NT2/D1 (cell line): ENCODE measurements around the gene PTPRF.
"Not testable (repeated sequence)": the region's sequence is repeated elsewhere in the genome, so short reads cannot be mapped to it uniquely, and the experiment has no call there.

Experiments used
- DNase-seq: peaks from one replicate; pipeline ENCODE4 v3.0.0-alpha.2; 2011; ENCODE audit warnings: low read depth, low spot score
- H3K27me3 ChIP-seq: 2 replicates; pipeline ENCODE4 v1.6.0; 2011; ENCODE audit warnings: mild to moderate bottlenecking; ENCODE audit not compliant: insufficient read length, insufficient read depth
- H3K36me3 ChIP-seq: 2 replicates; pipeline ENCODE4 v1.6.1; 2011; ENCODE audit warnings: mild to moderate bottlenecking, low read length, mixed read lengths; ENCODE audit not compliant: insufficient read depth, insufficient read length
- H3K4me1 ChIP-seq: 2 replicates; pipeline ENCODE4 v1.5.1; 2011; ENCODE audit not compliant: insufficient read depth, insufficient read length
- H3K4me3 ChIP-seq: 2 replicates; pipeline ENCODE4 v1.5.1; 2011; ENCODE audit warnings: low read depth; ENCODE audit not compliant: insufficient read length
- H3K9ac ChIP-seq: 2 replicates; pipeline ENCODE4 v1.6.0; 2011; ENCODE audit warnings: low read depth; ENCODE audit not compliant: insufficient read length
- H3K9me3 ChIP-seq: 2 replicates; pipeline ENCODE4 v1.5.1; 2011; ENCODE audit warnings: mild to moderate bottlenecking, low read length; ENCODE audit not compliant: insufficient read depth
- SUZ12 ChIP-seq: IDR thresholded peaks from 2 replicates; pipeline ENCODE4 v1.6.1; 2011; ENCODE audit not compliant: insufficient read length, insufficient read depth; ENCODE audit errors: extremely low read depth
- YY1 ChIP-seq: IDR thresholded peaks from 2 replicates; pipeline ENCODE4 v1.6.1; 2011; ENCODE audit not compliant: insufficient read length, insufficient read depth
- ZNF274 ChIP-seq: IDR thresholded peaks from 2 replicates; pipeline ENCODE4 v1.6.1; 2011; ENCODE audit warnings: mild to moderate bottlenecking, low read depth, low read length

The PTPRF gene

GRCh38 chr1:43625063-43625780 is 94.5 kb downstream of the PTPRF start:
- TF ChIP-seq SUZ12, result no peak
- H3K9ac ChIP-seq, result peak overlapping the region; percentile 16
- DNase-seq, result no peak
- H3K4me1 ChIP-seq, result peaks cover 4% of the 10 kb centered on the region
- peaks cover 52% of the 10 kb centered on the region for H3K36me3 ChIP-seq
- H3K4me3 ChIP-seq, result no peak overlapping the region
- H3K27me3 ChIP-seq, result no peaks in the 10 kb centered on the region
- no peaks in the 10 kb centered on the region for H3K9me3 ChIP-seq

DNA sequence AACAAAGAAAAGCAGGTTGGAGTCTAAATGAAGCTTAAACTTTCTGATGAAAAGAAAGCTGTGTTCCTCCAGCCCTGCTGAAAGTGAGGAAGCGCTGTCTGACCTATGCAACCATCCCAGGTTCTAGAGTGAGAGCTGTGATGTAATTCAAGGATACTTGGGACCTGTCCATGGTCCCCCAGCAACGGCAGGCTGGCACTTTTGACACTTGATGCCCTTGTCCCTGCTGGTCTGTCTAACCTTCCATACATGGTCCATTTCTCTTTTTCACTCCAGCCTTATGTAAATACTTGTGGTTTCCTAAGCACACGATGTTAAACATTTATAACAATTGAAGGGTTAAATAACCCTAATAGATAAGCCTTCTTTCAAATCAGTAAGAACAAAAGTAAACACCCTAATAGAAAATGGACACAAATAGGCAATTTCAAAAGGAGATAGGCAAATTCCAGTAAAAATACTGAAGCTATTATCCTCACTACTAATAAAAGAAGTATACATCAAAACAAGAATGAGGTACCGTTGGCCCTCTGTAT is 101.5 kb downstream of the PTPRF start:
- no peaks in the 10 kb centered on the region for H3K4me1 ChIP-seq
- H3K9me3 ChIP-seq, result no peaks in the 10 kb centered on the region
- H3K4me3 ChIP-seq, result no peak overlapping the region
- TF ChIP-seq SUZ12 (no peak), ZNF274 (no peak), YY1 (no peak)
- H3K27me3 ChIP-seq, result no peaks in the 10 kb centered on the region
- DNase-seq, result no peak
- H3K9ac ChIP-seq, result no peak overlapping the region
- no peaks in the 10 kb centered on the region for H3K36me3 ChIP-seq

- no peak overlapping the region for H3K4me3 ChIP-seq
- no peak overlapping the region for H3K9ac ChIP-seq
- H3K4me1 ChIP-seq, result no peaks in the 10 kb centered on the region
- H3K27me3 ChIP-seq, result no peaks in the 10 kb centered on the region
- no peak for DNase-seq
- TF ChIP-seq SUZ12 (no peak), YY1 (no peak), ZNF274 (no peak)
- H3K9me3 ChIP-seq, result no peaks in the 10 kb centered on the region
- no peaks in the 10 kb centered on the region for H3K36me3 ChIP-seq
Observed at GRCh38 chr1:43634721-43635120, 104.0 kb downstream of the PTPRF start.

- Histone ChIP-seq H3K4me1 (no peaks in the 10 kb centered on the region), H3K4me3 (no peak overlapping the region), H3K9me3 (no peaks in the 10 kb centered on the region), H3K27me3 (no peaks in the 10 kb centered on the region), H3K36me3 (no peaks in the 10 kb centered on the region), H3K9ac (no peak overlapping the region)
- no peak for TF ChIP-seq SUZ12
- no peak for TF ChIP-seq YY1
- TF ChIP-seq ZNF274, result no peak
- DNase-seq, result no peak
Observed at GRCh38 chr1:43636006-43636641, 105.4 kb downstream of the PTPRF start.

DNA sequence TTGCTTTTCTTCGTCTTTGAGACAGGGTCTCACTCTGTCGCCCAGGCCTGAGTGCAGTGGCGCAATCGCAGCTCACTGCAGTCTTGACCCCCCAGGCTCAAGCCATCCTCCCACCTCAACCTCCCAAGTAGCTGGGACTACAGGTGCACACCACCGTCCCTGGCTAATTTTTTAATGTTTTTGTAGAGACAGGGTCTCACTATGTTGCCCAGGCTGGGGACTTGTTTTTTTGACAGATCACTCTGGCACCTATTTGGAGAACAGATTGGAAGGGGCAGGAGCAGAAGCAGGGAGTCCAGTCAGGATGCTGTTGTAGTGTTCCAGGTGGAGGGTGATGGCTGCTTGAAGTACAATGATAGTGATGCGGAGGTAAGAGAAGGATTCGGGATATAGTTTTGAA is 106.6 kb downstream of the PTPRF start:
- TF ChIP-seq SUZ12 (no peak), ZNF274 (no peak), YY1 (no peak)

DNA sequence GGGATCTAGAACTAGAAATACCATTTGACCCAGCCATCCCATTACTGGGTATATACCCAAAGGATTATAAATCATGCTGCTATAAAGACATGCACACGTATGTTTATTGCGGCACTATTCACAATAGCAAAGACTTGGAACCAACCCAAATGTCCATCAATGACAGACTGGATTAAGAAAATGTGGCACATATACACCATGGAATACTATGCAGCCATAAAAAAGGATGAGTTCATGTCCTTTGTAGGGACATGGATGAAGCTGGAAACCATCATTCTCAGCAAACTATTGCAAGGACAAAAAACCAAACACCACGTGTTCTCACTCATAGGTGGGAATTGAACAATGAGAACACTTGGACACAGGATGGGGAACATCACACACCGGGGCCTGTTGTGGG is 107.7 kb downstream of the PTPRF start:
- not testable (repeated sequence) for H3K4me1 ChIP-seq, H3K4me3 ChIP-seq, H3K27me3 ChIP-seq, H3K36me3 ChIP-seq, H3K9ac ChIP-seq, H3K9me3 ChIP-seq, DNase-seq

More for the DNA sequence above, 106.6 kb downstream of the PTPRF start:
- no peak for DNase-seq
- Histone ChIP-seq H3K4me1 (no peaks in the 10 kb centered on the region), H3K9me3 (no peaks in the 10 kb centered on the region), H3K27me3 (no peaks in the 10 kb centered on the region), H3K4me3 (no peak overlapping the region), H3K36me3 (no peaks in the 10 kb centered on the region), H3K9ac (no peak overlapping the region)

DNA sequence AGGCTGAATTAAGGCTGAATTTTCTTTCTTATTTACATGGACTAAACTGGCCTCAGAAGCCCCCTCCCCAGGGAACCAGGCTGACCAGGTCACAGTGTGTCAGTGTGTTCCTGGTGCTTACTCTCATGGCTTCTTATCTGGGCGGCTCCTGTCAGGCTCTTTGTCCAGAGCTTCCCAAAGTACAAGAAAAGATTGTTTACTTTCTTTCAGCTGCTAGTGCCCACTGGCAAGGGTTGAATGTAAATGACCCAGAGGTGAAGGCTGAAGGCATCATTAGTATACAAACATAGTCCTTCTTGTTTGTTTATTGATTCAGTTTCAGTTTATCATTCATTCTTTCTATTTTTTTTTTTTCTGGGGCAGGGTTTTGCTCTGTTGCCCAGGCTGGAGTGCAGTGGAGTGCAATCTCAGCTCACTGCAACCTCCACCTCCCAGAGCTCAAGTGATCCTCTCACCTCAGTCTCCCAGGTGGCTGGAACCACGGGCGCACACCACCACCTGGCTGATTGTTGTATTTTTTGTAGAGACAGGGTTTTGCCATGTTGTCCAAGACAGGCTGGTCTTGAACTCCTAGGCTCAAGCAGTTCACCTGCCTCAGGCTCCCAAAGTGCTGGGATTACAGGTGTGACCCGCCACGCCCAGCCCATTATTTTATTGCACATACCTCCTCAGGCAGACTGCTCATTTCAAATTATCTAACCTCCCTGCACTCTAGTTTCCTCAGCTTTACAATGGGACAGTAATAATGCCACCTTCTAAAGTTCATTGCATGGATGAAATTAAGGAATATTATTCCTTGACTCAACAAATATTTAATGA is 109.5 kb downstream of the PTPRF start:
- no peak for TF ChIP-seq SUZ12
- no peak for TF ChIP-seq ZNF274
- TF ChIP-seq YY1, result no peak
- no peak overlapping the region for H3K9ac ChIP-seq
- no peaks in the 10 kb centered on the region for H3K4me1 ChIP-seq
- no peaks in the 10 kb centered on the region for H3K36me3 ChIP-seq
- H3K9me3 ChIP-seq, result no peaks in the 10 kb centered on the region
- H3K4me3 ChIP-seq, result no peak overlapping the region
- no peaks in the 10 kb centered on the region for H3K27me3 ChIP-seq
- DNase-seq, result no peak
